GM03348 (cell line): ENCODE results near the gene RFX2.
"Not testable (repeated sequence)": the region's sequence is repeated elsewhere in the genome, so short reads cannot be mapped to it uniquely, and the experiment has no call there.

Experiments
- DNase-seq: peaks from one replicate; pipeline ENCODE4 v3.0.0; 2012; ENCODE audit warnings: low spot score

The RFX2 gene

DNA sequence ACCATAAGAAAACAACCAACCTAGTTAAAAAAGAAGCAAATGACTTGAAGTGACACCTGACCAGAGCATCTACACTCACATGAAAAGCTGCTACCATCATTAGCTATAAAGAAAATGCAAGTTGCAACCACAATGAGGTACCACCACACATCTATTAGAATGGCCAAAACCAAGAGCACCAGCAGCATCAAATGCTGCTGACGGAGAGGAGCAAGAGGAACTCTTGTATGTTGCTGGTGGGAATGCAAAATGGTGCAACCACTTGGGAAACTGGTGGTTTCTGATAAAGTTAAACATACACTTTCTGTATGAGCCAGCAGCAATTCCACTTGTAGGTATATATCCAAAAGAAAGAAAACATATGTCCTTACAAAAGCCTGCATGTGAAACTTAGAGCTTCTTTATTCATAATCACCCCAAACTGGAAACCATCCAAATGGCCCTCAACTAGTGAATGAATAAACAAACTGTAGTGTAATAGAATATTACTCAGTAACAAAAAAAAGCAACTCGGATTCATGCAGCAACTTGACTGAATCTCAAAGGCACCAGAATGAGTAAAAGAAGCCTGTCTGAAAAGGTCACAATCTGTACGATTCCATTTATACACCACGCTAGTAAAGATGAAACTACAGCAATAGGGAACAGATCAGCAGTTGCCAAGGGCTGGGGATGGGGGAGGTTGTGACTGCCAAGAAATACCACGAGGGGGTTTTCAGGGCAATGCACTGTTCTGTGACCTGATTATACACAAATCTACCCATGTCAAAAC is 71.5 kb downstream of the RFX2 start:
- no peak for DNase-seq

DNA sequence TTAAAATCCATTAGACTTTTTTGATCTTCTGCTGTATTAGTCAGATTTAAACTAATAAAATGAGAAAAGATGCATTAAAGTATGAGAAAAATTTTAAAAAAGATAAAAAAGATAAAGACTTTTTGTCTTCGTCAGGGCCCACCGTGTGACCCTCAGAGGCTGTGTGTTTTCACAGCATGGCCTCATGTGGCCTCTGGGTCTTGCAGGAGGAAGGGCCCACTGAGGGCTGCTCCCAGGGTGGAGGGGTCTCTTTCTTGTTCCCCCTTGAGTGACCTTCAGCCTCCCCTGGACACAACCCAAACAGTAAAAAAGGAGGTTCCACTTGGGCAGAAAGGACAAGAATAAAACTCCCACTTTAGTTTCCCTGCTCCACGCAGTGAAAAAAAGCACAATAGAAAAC is 75.3 kb downstream of the RFX2 start:
- DNase-seq: no peak

DNA sequence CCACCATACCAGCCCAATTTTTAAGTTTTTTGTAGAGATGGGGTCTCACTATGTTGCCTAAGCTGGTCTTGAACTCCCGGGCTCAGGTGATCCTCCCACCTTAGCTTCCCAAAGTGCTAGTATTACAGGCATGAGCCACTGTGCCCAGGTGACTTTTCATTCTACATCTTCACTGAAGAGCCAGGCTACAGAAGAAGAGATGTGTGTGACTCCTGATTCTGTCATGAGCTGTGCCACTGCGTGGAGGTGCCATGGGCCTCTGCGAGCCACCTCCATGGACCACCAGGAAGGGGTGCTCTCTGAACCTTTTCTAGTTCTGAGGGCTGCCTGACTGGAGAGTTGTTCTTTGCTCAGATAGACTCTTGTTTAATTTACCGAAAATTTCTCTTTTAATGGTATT is 75.8 kb downstream of the RFX2 start:
- no peak for DNase-seq

DNA sequence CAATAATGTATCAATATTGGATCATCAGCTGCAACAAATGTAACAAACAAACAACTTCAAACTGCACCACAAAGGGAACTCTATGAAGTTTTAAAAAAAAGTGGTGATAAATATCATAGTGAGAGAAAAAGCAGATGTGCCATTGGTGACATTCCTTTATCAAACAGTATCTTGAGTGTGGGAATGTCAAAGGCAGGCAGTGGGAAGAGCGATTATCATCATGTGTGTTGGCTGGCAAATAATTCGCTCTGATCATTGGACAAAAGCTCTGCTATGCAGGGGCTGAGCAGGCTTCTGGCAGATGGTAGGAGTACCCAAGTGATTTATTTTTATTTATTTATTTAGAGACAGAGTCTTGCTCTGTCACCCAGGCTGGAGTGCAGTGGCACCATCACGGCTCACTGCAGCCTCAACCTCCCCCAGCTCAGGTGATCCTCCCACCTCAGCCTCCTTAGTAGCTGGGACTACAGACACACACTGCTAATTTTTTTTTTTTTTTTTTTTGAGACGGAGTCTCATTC is 76.5 kb downstream of the RFX2 start:
- DNase-seq: no peak

DNA sequence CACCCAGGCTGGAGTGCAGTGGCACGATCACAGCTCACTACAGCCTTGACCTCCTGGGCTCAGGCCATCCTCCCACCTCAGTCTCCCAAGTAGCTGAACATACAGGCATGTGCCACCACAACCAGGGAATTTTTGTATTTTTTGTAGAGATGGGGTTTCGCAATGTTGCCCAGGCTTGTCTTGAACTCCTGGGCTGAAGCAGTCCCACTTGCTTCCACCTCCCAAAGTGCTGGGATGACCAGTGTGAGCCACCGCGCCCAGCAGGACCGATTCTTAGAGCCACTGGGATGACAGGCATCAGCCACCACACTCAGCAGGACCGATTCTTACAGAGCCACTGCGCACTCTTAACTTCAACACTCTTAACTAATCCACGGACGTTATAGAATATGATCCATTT is 77.5 kb downstream of the RFX2 start:
- no peak for DNase-seq

DNA sequence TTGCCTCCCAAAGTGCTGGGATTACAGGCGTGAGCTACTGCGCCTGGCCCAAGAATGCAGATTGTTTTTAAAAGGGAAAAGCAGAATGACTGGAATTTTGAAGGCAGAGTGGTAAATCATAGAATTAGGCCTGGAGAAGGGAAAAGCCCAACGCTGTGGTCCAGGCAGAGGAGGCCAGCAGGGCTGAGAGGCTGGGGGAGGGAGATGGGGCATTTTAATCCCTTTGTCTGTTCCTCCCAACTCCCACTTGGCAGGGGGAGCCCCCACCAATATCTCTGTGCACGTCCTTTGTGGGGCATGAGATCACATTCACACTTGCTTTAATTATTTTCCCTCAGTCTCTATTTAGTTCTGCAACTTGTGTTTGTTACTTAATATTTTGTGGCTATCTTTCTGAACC is 77.9 kb downstream of the RFX2 start:
- no peak for DNase-seq

DNA sequence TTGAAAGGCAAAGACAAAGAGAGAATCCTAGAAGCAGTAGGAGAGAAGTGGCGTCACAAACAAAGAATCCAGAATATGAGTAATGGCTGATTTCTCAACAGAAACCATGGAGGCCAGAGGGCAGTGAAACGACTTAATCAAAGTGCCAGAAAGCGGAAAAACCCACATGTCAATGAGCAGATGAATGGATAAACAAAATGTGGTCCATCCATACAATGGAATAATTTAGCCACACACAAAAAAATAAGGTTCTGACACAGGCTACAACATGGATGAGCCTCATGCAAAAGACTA is 80.1 kb downstream of the RFX2 start:
- peak; percentile 71 for DNase-seq

DNA sequence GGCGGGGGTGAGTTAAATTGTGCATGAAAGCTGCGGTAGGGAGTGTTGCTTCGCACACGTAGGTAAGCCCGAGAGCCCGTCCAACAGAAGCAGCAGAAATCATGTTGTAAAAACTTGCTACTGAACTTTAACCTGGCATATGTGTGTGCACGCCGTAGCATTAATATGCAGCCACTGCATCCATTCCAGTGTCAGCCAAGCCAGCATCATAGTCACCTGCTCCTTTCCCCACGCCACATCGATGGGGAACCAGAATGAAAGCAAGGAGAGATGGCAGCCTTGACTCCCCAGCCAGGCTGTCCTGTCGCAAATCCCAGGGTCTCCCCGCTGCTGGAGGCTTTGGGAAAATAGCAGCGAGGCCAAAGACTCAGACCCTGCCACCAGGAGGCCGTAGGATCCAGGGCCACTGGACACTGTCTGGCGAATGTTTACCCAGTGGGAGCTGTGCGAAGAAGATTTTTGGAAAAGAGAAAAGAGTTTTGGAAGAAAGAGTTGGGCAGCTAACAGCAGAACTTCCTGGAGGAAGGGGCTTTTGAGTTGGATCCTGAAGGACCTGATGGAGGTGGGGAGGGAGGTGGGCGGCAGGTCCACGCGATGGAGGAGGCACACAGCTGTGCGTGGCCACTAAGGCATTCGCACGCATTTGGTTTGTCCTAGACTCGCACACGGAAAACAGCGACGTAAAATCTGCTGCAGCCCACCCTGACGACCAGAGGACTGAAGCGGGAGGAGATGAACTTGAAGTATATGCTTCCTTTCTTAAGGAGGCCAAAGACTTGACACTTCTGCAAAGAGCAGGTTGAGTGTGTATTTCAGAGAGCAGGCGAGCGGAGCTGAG is 83.7 kb downstream of the RFX2 start:
- DNase-seq: no peak

DNA sequence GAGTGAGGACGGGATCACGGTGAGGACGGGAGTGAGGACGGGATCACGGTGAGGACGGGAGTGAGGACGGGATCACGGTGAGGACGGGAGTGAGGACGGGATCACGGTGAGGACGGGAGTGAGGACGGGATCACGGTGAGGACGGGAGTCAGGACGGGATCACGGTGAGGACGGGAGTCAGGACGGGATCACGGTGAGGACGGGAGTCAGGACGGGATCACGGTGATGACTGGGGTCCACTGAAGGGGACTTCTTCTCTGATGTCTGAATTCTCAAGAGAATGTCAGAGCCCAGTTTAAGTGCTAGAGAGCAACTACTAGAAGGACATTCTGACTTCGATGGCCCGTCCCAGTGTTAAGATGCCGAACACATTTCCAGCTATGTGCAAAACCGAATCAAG is 85.5 kb downstream of the RFX2 start:
- DNase-seq: not testable (repeated sequence)

DNA sequence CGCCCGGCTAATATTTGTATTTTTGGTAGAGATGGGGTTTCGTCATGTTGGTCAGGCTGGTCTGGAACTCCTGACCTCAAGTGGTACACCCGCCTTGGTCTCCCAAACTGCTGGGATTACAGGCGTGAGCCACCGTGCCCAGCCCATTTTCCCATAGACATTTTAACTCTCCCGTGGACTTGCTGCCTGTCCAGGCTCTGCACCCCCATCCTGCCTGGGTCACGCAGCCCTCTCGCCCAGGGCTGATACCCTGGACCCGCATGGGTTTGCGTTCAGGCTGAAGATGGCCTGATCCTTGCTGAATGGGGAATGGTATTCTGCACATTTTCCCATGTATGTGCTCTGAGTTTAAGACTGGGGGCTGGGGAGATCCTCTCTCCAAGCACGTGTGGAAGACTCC is 86.4 kb downstream of the RFX2 start:
- no peak for DNase-seq

DNA sequence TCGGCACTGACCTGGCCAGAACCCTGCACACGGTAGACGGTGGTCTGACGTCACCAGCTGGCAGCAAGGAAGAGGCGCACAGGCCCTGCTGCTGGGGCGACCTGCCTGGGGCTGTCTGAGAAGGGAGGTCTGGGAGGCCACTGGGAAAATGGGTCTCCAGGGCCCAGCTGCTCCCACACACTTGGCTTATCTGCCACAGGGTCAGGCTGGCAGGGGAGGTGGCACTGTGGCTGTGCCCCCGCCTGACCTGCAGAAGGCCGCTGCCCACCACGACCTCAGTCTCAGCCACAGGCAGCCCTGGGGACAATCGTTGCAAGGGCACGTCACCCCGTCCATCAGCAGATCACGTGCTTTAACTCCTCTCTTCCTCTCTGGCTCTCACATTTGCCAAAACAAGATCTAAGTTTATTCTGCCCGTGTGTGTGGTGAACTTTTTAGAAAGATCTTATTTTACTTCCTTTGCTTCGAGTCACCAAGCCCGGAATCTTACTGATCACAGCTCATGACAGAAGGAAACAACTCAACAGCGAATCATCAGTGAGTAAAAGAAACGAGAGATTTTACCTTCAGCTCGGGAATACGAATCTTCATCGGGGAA is 87.1 kb downstream of the RFX2 start:
- peak; percentile 50 for DNase-seq

DNA sequence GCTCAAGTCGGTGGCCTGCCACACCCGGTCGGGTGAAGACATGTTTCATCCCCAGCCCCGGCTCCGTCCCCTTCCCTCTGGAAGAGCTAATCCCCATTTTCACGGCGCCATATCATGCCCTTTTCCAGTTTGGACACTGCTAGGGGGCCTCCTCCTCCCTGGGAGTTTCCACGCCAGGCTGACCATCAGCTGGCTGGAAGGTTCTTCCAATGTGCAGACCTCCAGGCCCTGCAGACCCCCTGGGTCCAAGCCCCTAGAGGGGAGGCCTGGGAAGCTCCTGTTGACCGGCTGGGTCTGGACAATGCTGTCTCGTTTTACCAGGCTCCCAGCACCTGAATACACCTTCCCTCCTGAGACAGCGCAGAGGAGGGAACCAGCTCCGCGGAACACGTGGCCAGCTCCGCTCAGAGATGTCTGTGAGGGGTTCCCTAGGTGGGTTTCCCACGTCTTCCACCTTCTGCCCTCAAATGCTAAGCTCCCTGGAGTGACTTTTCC is 87.7 kb downstream of the RFX2 start:
- no peak for DNase-seq

DNA sequence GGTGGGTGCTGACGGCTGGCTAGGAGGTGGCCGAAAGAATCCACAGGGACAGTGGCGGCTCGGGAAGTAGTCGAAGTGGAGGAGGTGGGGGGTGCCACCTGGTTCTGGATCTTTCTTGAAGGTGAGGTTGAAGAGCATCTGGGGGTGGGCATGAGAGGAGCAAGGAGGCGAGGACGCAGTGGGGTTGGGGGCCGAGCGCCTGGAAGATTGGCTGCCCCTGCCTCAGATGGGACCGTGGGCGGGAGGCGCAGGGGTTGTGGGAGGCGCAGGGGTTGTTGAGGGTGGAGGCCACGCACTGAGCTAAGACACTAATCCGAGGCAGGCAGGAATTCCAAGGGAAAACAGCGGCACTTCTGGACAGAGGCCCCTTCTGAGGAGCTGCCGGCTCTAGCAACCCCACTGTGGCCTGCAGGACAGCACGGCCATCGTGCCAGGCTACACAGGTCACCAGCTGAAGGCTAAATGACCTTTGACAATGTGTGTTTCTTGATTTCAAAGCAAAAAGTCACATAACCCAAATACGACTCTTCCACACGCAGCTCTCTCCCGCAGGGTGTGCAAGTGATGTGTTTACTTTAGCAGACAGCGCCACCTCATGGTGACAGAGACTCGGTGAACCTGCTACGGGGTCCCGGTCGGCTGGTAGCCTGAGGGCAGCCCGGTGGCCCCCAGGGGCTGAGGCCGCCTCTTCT is 88.3 kb downstream of the RFX2 start:
- DNase-seq: peak; percentile 67

DNA sequence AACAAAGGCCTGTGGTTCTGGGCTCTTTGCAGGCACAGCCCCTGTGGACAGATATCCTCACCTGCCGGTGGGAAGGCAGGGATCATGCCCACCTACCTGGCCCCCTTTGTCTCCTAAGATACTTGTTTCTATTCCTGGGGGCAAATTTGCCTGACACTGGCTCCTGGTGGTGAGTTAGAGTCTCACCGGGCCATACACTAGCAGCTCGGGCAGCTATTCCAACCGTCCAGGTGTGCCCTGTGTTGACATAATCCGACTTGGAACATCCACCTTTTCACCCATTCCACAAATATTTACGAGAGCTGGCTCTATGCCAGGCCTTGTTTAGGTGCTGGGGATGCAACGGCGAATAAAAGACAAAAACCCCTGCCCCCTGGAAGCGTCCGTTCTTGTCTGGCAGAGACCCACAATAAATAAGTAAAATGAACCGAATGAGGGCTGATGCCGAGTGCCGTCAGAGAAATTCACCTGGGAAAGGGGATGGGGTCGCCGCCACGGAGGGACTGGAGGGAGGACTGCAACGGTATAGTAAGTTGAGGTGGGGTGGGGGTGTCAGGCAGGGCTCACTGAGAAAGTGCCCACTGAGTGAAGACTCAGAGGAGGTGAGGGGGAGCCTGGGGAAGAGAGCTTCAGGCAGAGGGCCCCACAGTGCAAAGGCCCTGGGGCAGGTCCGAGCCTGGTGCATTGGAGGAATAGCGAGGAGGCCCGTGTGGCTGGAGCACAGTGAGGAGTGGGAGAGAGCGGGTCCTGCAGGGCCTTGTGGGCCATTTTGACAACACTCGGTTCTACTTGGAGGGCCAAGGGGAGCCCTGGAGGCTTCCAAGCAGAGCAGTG is 89.1 kb downstream of the RFX2 start:
- no peak for DNase-seq

DNA sequence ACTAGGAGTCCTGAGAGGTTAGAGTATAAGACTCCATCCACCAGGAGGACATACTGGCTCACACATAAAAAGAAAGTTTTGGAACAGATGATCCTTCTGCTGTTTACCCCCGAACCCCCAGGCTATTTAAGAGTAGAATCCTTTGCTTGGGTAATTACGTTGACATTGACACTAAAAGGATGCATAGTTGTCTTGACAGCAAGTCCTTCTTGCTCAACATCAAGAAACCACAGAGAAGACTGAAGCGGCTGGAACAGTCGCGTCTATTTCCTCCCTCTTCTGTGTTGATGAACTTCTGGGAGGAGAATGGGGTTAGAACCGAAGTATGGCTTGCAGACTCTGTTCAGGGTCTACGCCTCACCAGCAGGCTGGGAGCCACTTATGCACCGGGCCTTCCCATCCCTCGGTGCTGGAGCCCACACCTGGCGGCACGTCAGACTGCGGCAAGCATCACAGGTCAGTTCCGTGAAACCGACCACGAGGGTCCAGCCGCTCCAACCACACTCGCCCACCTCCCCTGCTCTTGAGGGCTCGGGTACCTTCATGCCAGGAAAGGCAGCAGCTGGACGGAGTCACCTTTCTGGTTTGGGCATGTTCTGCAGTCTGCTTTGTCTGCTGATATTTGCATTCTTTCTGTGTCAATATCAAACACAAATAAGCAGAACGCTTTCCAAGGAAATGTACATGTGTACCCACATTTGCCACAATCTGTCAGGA is 90.0 kb downstream of the RFX2 start:
- DNase-seq: no peak

DNA sequence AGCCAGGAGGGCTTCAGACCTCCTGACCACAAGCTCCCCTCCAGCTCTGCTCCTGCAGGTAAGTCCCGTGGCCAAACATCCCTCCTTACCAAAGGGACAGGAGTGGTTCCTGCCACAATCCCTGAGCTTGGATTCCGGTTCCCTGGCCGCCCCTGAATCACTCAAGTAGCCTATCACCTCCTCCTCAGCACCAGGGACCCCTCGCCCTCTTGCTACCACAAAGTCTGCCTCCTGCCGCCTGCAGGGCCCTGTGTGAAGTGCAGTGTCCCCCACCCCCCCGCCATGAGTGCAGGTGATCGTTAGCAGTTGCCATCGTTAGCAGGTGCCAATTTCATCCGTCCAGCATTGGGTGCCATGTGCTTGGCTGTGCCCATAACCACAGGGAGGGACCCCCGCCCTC is 91.5 kb downstream of the RFX2 start:
- no peak for DNase-seq

DNA sequence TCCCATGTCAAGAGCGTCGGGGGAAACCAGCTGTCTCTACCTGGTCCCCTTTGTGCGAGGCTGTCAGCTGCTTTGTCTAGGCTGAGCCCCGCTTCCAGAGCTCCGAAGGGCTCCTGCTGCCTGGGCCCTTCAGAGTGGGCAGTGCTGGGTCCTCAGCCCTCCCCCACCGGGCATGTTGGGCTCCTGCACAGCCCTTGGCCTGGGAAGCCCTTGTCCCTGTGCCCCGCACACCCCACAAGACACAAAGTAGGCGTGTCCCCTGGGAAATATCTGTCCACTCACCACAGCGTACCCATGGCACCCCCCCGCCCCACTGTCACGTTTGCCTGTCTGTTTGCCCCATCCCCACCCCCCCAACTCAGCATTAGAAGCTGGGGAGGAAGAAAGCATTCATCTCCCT is 92.7 kb downstream of the RFX2 start:
- DNase-seq: no peak

DNA sequence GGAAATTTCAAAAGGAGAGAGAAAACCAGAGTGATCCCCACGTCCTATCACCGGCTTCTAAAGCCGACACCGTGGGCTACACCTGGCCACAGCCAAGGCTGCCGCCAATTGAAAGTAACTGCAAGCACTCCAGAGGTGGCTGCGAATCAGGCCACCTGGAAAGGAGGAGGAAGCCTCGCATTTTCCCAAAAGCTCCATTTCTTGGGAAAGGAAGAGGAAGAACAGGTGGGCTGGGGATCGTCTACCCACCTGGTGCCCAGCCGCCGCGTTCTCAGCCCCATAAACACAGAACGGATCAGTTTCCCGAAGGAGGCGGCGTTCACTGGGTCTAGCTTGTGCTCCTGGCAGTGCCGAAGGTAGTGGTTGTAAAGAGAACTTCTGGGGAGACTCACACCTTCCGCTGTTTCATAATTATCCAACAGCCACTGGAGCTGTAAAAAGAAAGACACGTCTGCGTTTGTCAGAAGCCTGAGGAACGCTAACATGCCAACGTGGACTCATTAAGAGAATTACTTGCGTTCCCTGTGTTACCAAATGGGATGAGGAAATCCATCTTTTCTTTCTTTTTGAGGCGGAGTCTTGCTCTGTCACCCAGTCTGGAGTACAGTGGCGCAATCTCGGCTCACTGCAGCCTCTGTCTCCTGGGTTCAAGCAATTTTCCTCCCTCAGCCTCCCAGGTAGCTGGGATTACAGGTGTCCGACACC is 94.3 kb downstream of the RFX2 start:
- no peak for DNase-seq

DNA sequence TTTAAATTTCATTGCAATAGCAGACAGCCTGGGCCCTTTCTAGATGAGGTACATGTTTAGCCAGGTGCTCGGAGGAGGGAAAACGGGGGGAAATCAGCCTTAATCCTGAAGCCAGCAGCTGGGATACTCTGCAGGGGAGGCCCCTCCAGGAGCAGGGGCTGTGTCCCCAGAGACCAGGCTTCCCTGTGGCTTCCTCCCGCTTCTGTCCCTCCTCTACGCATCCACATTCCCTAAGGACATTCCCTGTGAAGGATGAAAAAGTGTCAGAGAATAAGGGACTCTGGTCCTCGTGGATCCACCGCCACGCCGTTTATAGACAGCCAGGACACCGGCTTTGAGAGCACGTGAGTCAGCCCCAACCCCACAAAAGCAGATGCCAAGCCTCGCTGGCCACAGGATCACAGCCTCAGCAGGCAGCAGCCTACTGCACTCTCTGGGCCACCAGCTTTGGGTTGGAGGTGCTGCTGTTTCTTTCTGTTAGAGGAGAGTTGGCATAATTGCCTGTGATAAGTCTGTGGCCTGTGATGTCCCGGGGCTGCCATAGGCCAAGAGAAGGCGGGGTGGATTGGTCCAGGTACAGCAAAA is 95.7 kb downstream of the RFX2 start:
- DNase-seq: no peak
